Fibroblast of pulmonary artery (primary cell): ENCODE results near the gene STRADA.

Experiments used
- DNase-seq: peaks from one replicate; pipeline ENCODE4 v3.0.0-alpha.2; 2010; ENCODE audit warnings: low read depth
- H3K4me3 ChIP-seq: replicated peaks from 2 replicates; pipeline ENCODE4 v1.5.1; 2011; ENCODE audit warnings: low read depth, mild to moderate bottlenecking, control low read depth, low read length, moderate library complexity
- TF ChIP-seq, protein P1 (sequence below): IDR thresholded peaks from 2 replicates; pipeline ENCODE4 v1.5.1; 2011; ENCODE audit warnings: mild to moderate bottlenecking, control low read depth, low read length, inconsistent platforms; ENCODE audit errors: missing control alignments

The STRADA gene

DNA sequence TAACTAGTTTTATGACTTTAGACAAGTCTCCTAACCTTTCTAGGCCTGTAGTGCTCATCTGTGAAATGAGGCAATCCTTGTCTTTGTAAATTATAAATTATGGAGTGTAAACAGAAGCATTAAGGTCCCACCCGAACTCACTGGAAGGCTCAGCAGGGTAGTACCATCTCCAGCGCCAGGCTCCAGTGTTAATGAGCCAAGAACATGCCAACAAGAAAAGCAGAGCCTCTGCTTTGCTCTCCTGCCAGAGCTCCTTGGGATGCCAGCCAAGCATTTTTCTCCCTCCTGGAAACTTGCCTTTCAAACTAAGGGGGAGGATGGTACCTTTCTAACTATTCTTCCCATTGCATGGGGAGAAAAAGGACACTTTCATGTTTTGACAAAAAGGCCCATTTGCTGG is 56.6 kb downstream of the STRADA start:
- no peak for DNase-seq
- TF ChIP-seq, protein P1, sequence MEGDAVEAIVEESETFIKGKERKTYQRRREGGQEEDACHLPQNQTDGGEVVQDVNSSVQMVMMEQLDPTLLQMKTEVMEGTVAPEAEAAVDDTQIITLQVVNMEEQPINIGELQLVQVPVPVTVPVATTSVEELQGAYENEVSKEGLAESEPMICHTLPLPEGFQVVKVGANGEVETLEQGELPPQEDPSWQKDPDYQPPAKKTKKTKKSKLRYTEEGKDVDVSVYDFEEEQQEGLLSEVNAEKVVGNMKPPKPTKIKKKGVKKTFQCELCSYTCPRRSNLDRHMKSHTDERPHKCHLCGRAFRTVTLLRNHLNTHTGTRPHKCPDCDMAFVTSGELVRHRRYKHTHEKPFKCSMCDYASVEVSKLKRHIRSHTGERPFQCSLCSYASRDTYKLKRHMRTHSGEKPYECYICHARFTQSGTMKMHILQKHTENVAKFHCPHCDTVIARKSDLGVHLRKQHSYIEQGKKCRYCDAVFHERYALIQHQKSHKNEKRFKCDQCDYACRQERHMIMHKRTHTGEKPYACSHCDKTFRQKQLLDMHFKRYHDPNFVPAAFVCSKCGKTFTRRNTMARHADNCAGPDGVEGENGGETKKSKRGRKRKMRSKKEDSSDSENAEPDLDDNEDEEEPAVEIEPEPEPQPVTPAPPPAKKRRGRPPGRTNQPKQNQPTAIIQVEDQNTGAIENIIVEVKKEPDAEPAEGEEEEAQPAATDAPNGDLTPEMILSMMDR, result no peak
- H3K4me3 ChIP-seq, result no peak overlapping the region

DNA sequence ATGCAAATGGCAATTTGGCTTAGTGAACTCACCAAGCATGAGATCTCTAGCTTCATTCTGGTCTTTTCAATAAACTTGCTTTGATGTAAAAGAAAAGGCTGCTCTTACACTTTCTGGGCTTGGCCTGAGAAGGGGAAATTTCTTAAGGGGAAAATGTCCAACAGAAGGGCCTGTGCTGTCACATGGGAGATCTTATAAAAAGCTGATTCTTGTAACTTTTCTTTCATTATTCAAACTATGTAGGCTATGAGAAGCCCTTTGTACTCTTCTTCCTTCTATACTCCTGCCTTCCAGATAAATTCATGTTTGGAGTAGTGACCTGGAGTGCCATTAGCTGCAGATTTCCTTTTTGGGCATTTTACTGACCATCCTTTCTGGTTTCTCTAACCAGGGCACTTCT is 58.6 kb downstream of the STRADA start:
- TF ChIP-seq, protein P1, result no peak
- H3K4me3 ChIP-seq, result no peak overlapping the region
- no peak for DNase-seq

DNA sequence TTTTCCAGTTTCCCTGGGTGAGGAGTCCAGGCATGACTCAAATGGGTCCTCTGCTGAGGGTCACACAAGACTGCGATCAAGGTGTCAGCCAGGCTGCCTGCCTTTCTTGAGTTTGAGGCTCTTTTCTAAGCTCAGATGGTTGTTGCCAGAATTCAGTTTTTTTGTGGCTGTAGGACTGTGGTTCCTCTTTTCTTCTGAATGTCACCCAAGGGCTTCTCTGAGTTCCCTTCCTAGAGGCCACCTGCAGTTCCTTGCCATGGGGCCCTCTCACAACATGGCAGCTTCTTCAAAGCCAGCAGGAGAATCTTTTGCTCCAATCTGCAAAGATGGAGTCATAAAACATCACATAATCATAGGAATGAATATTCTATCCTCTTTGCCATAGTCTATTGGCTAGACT is 59.2 kb downstream of the STRADA start:
- no peak for DNase-seq
- TF ChIP-seq, protein P1, result no peak
- no peak overlapping the region for H3K4me3 ChIP-seq

DNA sequence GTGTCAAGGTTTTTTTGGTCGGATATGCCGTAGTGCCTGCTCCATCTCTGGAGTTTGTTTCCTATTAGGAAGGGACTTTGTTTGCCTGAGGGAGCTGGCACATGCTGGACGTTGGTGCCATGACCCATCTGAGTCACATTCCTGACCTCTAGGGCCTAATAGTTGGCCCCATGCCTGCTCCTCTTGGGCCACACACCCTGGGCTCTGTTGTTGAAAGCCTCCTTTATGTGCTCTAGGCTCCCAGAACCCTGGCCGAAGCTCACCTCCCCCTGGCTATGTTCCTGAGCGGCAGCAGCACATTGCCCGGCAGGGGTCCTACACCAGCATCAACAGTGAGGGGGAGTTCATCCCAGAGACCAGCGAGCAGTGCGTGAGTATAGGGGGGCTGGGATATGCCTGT is 60.1 kb downstream of the STRADA start:
- no peak overlapping the region for H3K4me3 ChIP-seq
- TF ChIP-seq, protein P1, result no peak
- no peak for DNase-seq

DNA sequence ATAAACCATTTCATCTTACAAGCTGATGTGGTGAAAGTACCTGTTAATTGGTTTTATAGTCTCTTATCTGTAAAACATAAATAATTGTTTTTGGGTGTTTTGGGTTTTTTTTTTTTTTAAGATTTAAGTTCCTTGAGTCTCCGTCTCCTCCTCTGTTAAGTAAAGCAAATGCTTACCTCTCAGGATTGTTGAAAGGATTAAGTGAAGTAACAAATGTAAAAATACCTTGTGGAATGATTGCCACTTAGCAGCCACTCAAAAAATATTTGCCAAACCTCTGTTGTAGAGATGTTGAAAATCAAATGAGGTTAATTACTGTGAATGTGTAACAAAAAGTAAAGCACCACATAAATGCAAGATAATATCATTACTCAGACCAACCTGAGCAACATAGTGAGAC is 60.9 kb downstream of the STRADA start:
- no peak for DNase-seq
- TF ChIP-seq, protein P1, result no peak
- H3K4me3 ChIP-seq, result no peak overlapping the region

DNA sequence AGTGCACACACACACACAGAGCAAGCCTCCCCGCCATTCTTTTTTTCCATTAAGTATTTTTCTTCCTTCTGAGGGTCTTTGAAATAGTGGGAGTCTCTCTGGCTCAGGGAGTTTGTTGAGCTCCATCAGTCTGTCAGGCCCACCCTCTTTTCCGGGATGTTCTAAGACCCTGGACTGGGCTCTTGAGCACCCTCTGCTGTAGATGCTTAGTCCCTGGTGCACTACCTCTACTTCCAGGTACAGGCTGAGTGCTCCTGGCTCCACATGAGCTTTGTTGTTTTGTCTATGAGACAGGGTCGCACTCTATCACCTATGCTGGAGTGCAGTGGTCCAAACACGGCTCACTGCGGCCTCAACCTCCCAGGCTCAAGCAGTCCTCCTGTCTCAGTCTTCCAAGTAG is 62.4 kb downstream of the STRADA start:
- DNase-seq, result no peak
- TF ChIP-seq, protein P1, result no peak
- no peak overlapping the region for H3K4me3 ChIP-seq

DNA sequence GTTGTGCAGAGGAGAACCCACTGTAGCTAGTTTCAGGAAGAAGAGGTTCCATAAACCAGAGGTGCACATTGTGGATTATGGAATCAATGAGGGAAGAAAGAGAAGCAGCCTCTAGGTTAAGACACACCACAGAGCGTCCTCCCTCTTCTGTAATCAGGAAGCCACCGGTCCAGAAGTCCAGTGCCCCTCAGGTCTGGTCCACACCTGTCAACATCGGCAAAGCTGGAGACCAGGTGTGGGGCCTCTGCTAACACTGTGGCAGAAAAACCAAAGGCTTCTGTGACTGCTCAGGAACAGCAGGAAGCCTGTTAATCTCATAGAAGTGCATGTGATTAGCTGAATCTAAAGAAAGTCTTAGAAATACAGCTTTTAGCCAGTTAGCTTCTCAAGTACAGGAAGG is 65.0 kb downstream of the STRADA start:
- TF ChIP-seq, protein P1, result no peak
- no peak for DNase-seq
- no peak overlapping the region for H3K4me3 ChIP-seq
